Thoracic aorta (tissue), 2 donors: ENCODE measurements around the gene LDAF1. TPM values are rescaled to one million over a fixed set of nuclear protein-coding genes. Genes with fewer than 3 reads are reported as not detected.

ENCODE experiments used
- ATAC-seq: fragments of 150-250 bp; one replicate; pipeline ENCODE4 v1.8.0; 2017; ENCODE audit warnings: low read depth; ENCODE audit not compliant: insufficient number of reproducible peaks, low FRiP score
- DNase-seq: peaks from one replicate; pipeline ENCODE4 v3.0.0-alpha.2; 2020; ENCODE audit warnings: low spot score
- H3K27ac ChIP-seq, 2 donors: fragments of 200-600 bp; sonication (generic); 1 replicate in 1 of 2; 2 replicates in 1 of 2; pipeline ENCODE4 v1.5.1; 2016; ENCODE audit warnings: mild to moderate bottlenecking in 2 of 2, moderate library complexity in 2 of 2
- H3K27me3 ChIP-seq: fragments of 200-600 bp; sonication (generic); replicated peaks from 2 replicates; pipeline ENCODE4 v1.6.0; 2016; ENCODE audit warnings: mild to moderate bottlenecking; ENCODE audit not compliant: insufficient read depth
- H3K36me3 ChIP-seq: fragments of 200-600 bp; sonication (generic); one replicate; pipeline ENCODE4 v1.5.1; 2016
- H3K4me1 ChIP-seq, 2 donors: fragments of 200-600 bp; sonication (generic); 1 replicate in 1 of 2; 2 replicates in 1 of 2; pipeline versions ENCODE4 v1.5.1 to v1.6.0; 2016; ENCODE audit warnings: low read depth in 2 of 2, mild to moderate bottlenecking in 1 of 2; ENCODE audit not compliant: control insufficient read depth in 1 of 2
- H3K4me3 ChIP-seq: fragments of 200-600 bp; sonication (generic); 2 replicates; pipeline ENCODE4 v1.5.1; 2016; ENCODE audit warnings: mild to moderate bottlenecking
- H3K9me3 ChIP-seq: fragments of 200-600 bp; sonication (generic); 2 replicates; pipeline ENCODE4 v1.5.1; 2016
- total RNA-seq, 2 donors: library from RNA; depleted of rRNA; stranded (reverse); fragments of >200 nt; gene quantifications; one replicate each; pipeline versions ENCODE4 v1.1.0 to v1.2.3, GENCODE V29; 2016
- TF ChIP-seq, protein P1 (sequence below): fragments of 200-600 bp; sonication (generic); IDR thresholded peaks from one replicate; pipeline ENCODE4 v1.5.1; 2019; ENCODE audit warnings: antibody characterized with exemption

LDAF1 gene
- total RNA-seq, 2 donors from 2014 or later, result 110 to 112 TPM

DNA sequence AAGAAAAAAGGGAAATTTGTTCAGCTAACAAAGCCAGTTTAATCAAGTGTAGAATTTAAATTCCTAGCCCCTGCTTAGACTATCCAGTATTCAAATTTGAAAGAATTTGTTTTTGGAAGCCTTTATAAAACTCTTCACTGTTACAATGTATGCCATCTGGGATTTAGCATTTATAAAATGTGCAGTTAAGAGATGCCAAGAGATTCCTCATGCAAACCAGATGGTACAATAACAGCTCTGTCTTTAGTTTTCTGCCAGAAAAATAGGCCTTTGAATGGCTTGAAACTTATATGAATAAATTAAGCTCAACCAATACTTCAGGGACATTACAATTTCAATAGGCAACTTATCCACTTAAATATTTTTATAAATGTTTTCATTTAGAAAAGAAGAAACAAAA lies 68.3 kb downstream of the LDAF1 start:
- H3K4me1 ChIP-seq, result no peaks in the 10 kb centered on the region
- H3K27ac ChIP-seq, result no peak overlapping the region
- H3K4me3 ChIP-seq, result no peak overlapping the region
- DNase-seq (no peak), ATAC-seq (no peak)
- no peaks in the 10 kb centered on the region for H3K27me3 ChIP-seq
- H3K36me3 ChIP-seq, result no peaks in the 10 kb centered on the region
- no peaks in the 10 kb centered on the region for H3K9me3 ChIP-seq
- TF ChIP-seq, protein P1, sequence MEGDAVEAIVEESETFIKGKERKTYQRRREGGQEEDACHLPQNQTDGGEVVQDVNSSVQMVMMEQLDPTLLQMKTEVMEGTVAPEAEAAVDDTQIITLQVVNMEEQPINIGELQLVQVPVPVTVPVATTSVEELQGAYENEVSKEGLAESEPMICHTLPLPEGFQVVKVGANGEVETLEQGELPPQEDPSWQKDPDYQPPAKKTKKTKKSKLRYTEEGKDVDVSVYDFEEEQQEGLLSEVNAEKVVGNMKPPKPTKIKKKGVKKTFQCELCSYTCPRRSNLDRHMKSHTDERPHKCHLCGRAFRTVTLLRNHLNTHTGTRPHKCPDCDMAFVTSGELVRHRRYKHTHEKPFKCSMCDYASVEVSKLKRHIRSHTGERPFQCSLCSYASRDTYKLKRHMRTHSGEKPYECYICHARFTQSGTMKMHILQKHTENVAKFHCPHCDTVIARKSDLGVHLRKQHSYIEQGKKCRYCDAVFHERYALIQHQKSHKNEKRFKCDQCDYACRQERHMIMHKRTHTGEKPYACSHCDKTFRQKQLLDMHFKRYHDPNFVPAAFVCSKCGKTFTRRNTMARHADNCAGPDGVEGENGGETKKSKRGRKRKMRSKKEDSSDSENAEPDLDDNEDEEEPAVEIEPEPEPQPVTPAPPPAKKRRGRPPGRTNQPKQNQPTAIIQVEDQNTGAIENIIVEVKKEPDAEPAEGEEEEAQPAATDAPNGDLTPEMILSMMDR, result no peak

DNA sequence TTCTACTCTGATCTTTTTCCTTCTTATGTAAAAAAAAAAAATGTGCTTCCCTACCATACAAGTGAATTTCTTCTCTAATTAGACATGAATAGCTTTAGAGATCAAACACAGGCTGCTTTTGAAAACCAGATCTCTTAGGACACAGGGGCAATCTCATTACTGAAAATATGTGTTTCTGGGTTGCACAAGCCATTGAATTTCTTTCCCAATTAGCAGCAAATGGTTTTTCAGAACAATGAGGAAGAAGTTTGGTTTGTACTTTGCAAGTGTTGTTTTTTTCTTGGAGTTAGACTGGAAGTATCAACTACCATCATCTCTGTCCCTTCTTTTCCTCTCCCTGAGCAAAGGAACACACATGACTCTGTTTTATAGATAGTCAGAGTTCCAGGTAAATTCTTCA lies 69.4 kb downstream of the LDAF1 start:
- no peaks in the 10 kb centered on the region for H3K27me3 ChIP-seq
- ATAC-seq (no peak), DNase-seq (no peak)
- H3K9me3 ChIP-seq, result no peaks in the 10 kb centered on the region
- H3K4me1 ChIP-seq, result no peaks in the 10 kb centered on the region
- H3K4me3 ChIP-seq, result no peak overlapping the region
- TF ChIP-seq, protein P1, result no peak
- H3K27ac ChIP-seq, result no peak overlapping the region
- no peaks in the 10 kb centered on the region for H3K36me3 ChIP-seq

DNA sequence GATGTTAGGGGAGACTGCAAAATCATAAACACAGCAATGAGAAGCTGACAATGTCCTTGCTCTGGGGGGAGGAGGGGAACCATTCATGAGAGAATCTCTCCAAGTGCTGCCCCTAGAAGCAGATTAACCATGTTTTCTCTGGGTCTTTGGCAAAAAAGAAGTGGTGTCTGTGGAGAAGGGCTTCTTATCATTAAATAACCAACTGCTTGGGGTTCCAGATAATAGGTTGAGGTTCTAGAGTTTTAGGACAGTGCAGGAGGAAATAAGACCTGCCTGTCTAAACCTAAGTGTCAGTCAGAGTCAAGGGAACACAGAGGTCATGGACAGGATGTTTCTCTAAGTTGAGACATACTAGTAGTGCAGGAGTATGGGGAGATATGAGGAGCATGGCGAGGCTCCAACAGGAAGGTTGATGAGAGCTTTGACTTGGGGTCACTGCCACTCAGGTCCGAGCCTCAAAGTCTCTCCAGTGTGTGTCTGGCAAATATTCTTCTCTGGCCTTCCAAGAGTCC lies 69.9 kb downstream of the LDAF1 start:
- Histone ChIP-seq H3K4me1 (no peaks in the 10 kb centered on the region), H3K36me3 (no peaks in the 10 kb centered on the region), H3K9me3 (no peaks in the 10 kb centered on the region), H3K27me3 (no peaks in the 10 kb centered on the region), H3K4me3 (no peak overlapping the region), H3K27ac (no peak overlapping the region)
- no peak for ATAC-seq
- TF ChIP-seq, protein P1, result no peak
- no peak for DNase-seq

Other genes with a start within 250 kb of the LDAF1 start
- gene DNAH3, start 7.8 kb upstream of the LDAF1 start, total RNA-seq, result not detected
- not detected for gene ZP2, start 52.9 kb downstream of the LDAF1 start, total RNA-seq
- not detected for gene ANKS4B, start 75.0 kb downstream of the LDAF1 start, total RNA-seq
- gene CRYM, start 119.6 kb downstream of the LDAF1 start, total RNA-seq, result not detected